PC-3 (cell line): ENCODE results near the gene HSPA12B.

Source experiments
- EZH2 ChIP-seq: fragments of 300-600 bp; sonication (generic); IDR thresholded peaks from one replicate; pipeline ENCODE4 v1.6.1; 2017; ENCODE audit warnings: antibody characterized with exemption, mild to moderate bottlenecking, low read length; ENCODE audit not compliant: unreplicated experiment
- TF ChIP-seq, protein P1 (sequence below): fragments of 300-600 bp; sonication (generic); conservative IDR thresholded peaks from 2 replicates; pipeline ENCODE4 v1.5.1; 2017; ENCODE audit warnings: antibody characterized with exemption, low read depth, mild to moderate bottlenecking, low read length

- TF ChIP-seq, protein P1, sequence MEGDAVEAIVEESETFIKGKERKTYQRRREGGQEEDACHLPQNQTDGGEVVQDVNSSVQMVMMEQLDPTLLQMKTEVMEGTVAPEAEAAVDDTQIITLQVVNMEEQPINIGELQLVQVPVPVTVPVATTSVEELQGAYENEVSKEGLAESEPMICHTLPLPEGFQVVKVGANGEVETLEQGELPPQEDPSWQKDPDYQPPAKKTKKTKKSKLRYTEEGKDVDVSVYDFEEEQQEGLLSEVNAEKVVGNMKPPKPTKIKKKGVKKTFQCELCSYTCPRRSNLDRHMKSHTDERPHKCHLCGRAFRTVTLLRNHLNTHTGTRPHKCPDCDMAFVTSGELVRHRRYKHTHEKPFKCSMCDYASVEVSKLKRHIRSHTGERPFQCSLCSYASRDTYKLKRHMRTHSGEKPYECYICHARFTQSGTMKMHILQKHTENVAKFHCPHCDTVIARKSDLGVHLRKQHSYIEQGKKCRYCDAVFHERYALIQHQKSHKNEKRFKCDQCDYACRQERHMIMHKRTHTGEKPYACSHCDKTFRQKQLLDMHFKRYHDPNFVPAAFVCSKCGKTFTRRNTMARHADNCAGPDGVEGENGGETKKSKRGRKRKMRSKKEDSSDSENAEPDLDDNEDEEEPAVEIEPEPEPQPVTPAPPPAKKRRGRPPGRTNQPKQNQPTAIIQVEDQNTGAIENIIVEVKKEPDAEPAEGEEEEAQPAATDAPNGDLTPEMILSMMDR: no peak
- no peak for TF ChIP-seq EZH2
These were observed 50.6 kb downstream of the HSPA12B start for GRCh38 chr20:3783068-3783489.
